Activated CD8-positive, alpha-beta memory T cell treated with anti-CD3 and anti-CD28 coated beads, Interleukin-2, amount 50 U/mL, for 1 hour (primary cell): ENCODE measurements around the gene POU2F3.

Source experiments
- DNase-seq: peaks from one replicate; pipeline ENCODE4 v3.0.0-alpha.2; 2020; ENCODE audit errors: extremely low read depth

The POU2F3 gene

DNA sequence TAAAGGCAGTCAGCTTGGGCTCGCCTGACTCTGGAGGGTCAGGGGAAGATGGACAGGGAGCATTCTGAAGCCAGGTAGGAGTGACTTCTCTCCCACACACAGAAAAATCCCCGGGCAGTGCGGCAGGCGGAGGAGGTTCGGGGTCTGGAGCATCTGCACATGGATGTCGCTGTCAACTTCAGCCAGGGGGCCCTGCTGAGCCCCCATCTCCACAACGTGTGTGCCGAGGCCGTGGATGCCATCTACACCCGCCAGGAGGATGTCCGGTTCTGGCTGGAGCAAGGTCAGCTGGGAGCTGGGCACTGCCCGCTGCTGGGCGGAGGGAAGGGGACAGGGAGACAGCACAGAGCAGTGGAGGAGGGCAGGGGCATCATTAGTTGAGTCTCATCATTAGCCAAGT is 13.2 kb upstream of the POU2F3 start:
- DNase-seq: no peak

DNA sequence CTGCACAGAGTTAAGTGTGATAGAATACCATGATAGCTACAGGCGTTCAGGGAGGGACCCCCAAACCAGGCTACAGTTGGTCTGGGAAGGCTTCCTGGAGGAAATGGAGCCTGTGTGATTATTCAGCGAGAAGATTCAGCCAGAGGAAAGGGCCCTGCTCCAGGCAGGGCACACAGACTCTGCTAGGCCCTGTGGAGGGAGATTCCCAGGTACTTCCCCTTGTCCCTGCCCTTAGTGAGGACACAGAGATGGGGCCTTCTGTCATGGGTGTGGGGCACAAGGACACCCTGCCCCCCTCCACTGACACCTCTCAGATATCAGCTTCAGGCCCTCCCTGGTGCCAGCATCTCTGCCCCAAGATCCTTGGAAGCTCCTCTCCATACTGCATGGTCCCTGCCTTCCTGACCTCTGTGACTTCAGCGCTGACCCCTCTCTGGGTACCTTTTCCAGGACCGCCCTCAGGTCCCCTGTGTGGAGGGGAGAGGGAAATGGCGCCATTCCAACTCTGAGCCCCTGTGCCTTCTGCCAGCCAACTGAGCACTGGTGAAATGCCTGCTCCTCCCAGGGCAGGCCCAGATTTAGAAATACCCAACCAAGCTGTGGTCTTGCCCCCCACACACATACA is 12.6 kb upstream of the POU2F3 start:
- no peak for DNase-seq

DNA sequence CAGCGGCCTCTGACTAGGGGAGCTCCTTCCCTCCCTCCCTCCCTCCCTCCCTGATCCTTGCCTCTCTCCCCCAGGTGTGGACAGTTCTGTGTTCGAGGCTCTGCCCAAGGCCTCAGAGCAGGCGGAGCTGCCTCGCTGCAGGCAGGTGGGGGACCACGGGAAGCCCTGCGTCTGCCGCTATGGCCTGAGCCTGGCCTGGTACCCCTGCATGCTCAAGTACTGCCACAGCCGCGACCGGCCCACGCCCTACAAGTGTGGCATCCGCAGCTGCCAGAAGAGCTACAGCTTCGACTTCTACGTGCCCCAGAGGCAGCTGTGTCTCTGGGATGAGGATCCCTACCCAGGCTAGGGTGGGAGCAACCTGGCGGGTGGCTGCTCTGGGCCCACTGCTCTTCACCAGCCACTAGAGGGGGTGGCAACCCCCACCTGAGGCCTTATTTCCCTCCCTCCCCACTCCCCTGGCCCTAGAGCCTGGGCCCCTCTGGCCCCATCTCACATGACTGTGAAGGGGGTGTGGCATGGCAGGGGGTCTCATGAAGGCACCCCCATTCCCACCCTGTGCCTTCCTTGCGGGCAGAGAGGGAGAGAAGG is 11.1 kb upstream of the POU2F3 start:
- no peak for DNase-seq

DNA sequence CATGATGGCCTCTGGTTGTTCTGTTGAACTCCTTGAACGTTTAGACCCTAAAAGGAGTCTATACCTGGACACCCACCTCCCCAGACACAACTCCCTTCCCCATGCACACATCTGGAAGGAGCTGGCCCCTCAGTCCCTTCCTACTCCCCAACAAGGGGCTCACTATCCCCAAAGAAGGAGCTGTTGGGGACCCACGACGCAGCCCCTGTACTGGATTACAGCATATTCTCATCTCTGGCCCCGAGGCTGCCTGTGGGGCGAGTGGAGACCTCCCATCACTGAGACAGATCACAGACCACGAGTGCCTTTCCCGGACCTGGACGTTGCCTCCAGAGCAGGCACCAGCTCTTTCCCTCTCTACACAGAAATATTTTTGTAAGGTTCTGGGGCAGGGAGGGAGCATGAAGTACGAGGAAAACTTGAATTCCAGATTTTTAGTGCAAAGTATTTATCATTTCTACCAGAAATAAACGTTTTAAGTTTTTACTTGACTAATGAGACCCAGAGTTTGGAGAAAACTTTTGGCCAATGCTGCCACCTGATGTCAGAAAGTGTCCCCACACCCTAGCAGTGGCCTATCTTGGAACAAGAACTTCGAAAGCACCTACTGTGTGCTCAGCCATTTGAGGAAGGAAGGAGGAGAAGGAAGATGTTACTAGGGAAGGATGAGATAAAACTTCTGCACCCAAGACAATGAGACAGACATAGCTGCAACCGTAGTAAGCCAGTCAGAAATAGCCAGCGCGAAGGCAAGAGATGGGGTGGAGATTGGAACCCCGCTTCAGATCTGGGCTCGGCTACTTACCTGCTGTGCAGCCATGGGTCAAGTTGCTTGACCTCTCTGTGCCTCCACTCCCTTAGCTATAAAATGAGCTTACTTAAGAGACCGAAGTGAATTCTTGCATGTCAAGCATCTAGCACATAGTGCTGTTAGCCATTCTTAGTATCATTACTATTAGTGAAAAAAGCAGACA is 10.2 kb upstream of the POU2F3 start:
- no peak for DNase-seq

DNA sequence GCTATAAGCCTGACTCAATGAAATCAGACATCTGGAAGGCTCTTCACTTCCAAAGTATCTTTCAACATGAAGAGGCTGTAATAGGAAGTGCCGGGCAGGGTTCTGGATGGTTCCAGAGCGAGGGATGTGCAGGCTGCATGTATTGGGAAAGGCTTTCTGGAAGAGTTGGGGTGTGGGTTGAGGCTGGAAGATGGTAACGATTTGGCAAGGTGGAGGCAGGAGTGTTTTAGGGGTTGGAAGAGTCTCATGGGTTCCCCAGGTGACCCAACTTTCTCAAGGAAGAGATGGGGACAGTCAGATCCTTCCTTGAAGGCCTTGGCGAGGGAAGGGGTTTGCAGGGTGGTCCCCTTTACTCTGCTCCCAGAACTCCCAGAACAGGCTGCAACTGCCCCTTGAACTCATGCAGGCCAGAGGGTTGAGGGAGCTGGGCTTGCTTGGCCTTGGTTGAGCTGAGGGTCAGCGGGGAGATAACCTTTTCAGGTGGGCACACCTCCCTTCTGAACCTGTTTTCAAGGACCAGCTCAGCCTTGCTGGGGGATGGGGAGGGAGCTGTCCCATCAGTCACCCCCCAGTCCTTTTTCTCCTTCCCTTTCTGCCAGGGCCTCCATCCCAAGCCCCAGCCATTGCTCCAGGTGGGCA is 9.4 kb upstream of the POU2F3 start:
- DNase-seq: no peak

DNA sequence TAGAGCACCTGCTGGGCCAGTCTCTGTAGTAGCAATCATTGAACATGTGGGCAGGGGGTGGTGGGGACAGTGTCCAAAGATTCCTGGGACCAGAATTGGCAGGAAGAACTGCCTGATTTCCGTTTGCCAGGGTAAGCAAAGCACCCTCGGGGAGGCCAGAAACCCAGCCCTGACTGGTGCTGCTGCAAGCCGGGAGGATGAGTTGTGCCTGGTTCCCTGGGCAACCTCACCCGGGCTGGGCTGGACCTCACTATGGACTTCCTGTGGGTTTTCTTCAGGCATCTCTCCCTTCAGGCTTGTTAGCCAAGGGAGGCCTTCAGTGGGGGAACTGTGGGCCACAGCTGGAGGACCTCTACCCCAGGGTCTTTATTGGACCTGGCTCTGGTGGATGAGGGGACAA is 8.0 kb upstream of the POU2F3 start:
- no peak for DNase-seq

DNA sequence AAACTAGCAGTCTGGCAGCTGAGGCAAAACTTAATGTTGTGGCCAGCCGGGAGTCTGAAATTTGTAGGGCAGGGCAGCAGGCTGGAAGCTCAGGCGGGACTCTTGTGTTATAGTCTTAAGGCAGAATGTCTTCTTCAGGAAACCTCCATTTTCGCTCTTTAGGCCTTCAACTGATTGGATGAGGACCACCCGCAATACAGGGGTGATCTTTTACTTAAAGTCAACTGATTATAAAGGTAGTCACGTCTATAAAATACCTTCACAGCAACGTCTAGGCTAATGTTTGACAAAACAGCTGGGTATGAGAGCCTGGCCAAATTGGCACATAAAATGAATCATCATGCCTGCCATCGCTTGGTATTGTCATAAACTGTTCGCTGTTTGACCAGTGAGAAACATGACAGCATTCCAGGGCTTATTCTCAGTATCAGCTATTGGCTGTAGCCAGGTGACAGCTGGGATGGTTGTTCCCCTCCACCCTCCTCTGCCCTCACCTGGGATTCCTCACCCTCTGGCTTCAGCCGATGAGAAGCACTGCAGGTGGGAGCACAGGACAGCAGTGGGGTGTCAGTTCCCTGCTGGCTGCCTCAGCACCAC is 6.6 kb upstream of the POU2F3 start:
- no peak for DNase-seq

DNA sequence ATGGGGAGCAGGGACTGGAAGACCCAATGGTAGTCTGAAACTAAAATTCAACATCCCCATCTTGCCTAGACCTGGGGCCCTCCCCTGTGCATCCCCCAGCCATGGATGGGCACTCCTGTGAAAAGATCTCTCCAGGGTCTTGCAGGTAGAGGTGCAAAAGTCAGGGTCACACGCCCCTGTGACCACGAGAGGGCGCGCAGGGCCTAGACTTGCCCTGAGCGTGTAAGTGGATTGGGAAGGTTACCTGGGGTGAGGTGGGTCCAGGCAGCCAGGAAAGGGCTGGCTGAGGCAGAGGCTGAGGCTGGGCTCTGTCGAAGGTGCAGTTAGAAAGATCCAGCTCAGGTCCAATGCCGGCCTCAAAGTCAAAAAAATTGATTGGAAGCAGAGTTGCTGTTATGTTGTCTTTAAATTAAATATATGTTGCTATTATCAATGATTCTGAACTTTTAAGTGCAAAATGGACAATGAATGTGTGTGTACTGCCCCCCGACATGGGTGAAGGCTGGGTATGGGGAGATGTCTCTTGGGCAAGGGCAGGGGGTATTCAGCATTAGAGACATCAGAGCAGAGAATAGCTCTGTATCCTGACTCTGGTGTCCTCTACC is 4.8 kb upstream of the POU2F3 start:
- DNase-seq: no peak

DNA sequence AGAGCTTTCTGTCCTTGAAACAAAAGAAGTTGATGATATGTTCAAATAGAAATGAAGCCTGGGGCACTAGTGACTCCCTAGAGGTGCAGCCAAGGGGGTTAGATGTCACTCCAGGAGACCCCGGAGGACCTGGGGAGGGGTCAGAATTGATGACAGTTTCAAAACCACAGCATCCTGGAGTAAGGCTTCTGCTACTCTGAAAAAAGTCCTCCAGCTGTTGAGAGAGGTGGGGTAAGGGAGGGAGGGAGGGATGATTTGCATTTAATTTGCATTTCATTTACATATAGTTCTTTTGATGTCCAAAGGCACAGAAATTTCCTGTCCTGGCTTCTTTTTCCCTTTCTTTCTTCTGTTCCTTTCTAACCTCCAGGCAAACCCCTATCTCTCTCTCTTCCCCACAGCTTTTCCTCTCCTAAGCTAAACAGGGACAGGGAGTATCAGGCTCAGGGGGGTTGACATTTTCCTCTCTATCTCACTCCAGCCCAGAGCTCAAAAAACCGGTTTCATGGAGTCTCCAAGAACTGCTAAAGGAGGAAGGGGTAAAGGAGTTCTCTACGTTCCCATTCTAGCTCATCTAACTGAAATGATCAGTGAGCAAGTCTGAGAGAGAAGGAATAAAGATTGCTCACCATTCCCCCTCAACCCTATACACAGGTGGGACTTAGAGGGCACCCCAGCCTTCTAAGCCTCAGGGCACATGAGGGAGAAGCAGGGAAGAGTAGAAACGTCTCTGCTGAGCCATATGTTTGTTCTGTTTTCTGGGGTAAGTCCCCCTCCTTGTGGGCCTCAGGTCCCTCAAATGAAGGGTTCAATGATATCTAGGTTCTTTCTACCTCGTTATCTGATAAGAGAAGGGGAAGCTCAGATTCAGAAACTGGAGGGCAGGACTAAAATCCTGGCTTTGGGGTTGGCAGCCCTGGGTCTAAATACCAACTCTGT is 3.5 kb upstream of the POU2F3 start:
- no peak for DNase-seq

DNA sequence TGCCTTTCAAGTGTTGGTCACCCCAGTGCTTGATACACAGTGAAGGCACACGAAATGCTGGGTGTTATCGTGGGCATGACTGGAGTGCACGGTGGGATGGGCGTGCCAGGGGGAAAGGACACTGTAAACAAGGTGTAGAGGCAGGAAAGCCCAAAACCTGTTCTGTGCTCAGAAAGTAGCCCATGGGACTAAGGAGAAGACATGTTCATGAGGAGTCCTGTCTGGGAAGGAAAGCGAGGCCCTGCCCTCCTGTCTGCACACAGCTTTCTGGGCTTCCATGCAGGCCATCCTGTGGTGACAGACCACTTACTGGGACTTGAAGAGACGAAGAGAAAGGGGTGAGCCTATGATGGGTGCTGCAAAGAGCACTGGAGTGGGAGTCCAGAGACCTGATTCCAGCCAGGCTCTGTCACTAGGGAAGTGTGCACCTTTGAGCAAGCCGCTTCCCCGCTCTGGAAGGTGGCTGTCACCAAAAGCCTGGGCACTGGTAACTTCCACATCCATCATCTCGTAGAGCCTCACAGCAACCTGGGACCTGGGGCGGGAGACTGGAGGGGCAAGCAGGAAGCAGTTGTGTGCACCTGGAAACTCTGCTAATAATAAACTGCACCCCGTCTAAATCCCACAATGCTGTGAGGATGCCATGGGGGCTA is 846 bp upstream of the POU2F3 start:
- DNase-seq: no peak

DNA sequence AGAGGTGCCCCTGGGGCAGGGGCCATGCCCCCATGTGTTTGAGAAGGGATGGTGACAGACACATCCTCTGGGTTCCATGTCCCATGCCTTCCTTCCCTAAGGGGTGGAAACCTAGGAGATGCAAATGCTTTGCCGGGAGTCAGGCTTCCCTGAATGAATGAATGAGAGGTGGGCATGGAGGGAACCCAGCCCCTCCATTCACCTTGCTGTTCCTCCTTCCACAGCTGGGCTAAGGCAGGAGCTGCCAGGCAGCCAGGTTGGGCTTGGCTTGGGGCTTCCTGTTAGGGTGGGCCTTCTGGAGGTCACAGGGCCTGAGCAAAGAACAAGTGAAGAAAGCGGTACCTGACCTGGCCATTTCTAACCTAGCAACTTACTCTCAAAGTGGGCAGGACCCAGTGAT is 926 bp downstream of the POU2F3 start:
- no peak for DNase-seq

DNA sequence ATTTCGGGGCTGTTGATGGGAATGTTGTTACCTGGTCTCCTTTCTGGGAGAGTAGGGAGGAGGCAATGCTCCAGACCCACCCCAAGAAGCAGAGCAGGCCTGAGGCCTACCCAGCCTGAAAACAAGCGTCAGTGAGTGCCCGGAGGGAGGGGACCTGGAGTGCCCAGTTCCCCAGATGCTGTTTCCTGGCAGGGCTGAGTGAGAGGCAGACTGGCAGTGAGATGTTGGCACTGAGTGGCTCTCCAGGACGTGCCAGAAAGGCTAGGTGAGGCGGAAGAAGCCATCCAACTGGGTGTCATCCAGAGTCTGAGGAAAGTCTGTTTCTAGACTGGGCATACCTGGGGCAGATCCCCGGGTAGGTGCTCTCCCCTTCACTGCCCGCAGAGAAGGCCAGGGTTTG is 1.3 kb downstream of the POU2F3 start:
- no peak for DNase-seq

DNA sequence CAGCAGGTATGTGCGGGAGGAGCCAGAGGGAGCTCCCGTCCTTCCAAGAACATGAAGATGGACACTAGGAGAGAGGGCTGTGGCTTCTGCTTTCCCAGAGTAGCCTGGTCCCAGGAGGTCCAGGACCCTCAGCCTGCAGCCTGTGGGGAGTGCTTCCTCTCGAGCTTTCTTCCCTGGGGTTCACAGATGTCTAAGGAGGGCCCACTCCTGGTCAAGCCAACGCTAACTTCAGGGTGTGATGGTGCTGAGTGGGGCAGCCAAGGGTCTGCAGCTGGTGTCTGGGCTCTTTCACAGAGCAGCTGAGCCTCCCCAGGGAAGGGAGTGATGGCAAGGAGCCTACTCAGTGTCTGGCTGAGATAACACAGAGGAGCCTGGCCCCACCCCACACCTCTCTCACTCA is 3.3 kb downstream of the POU2F3 start:
- DNase-seq: no peak

DNA sequence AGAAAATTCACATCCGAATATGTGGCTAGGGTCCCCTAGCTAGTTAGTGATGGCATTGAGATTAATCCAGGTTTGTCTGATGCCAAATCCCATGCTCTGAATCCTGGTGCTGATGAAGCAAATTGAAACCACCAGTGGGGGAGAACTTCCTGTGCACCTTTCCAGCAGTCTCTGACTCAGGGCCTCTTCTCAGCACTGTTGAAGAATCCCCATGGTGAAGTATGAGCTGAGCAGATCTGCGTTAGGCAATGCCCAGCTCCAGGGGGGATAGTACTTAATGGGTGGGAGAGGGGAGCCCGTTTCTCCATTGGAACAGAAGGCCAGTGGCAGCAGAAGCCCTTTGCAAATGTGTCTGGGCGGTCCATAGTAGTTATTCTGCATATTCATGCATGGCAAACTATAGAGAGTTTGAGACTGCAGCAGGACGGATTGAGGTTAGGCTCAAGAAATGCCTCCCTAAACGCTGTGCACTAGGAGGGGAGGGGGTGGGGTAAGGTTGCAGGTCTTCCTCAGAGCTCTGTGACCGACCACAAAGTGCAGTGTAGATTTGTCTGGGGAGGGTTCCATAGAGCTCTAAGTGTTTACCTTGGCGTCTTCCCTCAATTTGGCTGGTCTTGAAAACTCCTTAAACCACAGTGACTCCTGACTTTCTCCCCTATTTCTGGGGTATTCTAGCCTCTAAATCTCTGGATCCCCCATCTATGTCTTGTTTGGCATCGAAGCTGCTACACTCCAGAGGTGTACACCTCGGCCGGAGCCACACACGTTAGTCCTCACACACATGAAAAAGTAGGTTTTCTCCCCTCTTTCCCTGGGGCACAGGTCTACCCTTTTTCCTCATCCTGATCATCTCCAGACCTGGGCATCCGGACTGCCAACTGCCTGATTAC is 4.8 kb downstream of the POU2F3 start:
- DNase-seq: no peak

DNA sequence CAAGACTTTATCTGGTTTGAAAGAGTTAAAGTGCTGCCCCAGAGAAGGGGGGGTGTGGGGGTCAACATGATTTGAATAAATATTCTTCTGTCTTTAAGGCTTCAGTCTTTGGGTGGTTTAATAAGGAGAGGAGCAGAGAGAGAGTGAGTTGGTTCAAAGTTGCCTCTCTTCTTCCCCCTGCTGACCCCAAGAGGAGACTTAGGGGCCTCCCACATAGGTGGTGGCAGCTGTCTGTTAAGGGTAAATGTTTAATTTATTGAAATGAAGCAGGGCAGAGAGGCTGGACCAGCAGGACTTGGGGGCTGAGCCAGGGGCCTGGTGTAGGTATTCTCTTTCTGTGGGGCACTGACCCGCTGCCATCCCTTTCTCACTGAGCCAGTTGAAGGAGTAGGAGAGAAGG is 5.5 kb downstream of the POU2F3 start:
- DNase-seq: no peak

DNA sequence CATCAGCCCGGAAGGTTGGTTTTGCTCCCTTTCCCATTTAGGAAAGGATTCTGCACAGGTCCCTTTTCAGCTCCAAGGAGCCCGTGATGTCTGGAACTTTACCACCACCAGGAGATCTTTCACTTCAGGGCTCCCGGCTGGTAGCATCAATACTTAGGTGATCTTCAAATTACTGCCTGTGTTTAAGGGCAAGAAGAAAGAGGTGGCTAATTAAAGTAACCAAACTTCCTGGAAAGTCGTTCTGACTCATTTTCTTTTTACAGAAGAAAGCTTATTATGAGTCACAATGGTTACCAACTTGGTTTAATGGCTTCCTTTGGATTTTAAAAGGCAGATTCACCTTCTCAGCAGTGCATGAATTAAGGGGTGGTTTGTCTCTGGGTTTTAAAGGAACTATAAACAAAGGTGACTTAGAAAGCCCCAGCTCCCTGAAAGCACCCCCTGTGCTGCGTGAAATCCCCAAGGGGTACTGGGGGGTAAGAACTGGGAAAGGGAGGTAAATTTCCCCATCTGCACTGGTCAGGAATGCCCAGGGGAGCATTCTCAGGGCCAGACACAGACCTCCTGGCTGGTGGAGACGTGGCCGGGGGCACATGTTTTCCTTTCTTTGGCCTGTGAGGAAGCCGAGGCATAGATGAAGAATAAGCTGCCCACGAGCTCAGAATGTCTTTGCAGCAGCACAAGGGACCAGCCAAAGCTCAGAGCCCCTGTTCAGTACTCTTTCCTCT is 8.8 kb downstream of the POU2F3 start:
- no peak for DNase-seq

DNA sequence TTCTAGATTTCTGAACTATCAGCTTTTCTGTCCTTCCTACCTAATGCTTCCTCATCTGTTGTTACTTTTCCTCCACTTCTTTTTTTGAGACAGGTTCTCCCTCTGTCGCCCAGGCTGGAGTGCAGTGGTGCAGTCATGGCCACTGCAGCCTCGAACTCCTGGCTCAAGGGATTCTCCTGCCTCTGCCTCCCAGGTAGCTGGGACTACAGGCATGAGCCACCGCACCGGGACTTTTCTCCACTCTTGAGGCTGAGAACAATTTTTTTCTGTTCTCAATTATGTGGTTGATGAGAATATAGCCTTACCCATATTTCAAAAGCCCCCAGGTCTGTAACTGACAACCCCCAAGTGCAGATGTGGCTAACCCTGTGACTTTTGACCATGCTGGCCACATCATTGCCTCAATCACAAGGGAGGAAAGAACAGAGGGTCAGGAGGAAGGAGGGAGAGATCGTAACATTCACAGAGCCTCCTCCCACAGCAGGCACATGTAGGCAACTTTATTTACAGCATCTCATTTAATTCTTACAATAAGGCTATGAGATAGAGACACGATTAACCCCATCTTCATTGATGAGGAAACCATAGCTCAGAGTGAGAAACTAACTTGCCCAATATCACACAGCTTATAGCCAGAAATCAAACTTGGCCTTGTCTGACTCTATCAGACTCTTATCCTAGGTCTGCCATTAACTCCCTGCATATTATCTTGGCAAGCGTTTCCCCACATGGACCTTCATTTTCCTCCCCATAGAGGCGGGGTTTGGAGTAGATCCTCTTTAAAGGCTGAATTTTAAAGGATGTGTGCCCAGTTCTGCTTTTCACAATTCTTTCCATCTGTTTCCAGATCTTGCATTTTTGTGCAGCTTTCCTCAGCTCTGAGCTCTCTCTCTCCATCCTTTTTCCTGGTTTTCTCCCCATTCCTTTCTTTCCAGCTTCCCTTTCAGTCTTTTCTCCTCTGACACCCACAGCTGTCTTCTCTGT is 9.6 kb downstream of the POU2F3 start:
- no peak for DNase-seq
